NCI-H1930 (cell line): ENCODE measurements around the gene KCNAB3.

Source experiments
- DNase-seq, 2 experiments: peaks; one replicate each; lab custom pipeline; 2025; lab: John Stamatoyannopoulos, UW

The KCNAB3 gene

DNA sequence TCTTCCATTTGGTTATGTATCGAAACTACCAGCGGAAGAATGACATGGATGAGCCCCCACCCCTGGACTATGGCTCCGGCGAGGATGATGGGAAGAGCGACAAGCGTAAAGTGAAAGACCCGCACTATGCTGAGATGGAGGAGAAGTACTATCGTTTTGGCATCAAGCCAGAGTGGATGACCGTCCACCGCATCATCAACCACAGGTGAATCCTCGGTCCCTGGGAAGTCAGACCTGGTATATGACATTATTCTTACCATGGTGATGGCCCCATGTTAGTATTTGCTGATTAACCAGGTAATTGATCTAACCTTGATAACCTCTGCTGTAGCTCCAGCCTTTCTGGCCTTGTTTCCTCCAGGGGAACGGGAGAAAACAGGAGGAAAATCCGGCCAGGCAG lies 32.6 kb downstream of the KCNAB3 start:
- DNase-seq = no peak

DNA sequence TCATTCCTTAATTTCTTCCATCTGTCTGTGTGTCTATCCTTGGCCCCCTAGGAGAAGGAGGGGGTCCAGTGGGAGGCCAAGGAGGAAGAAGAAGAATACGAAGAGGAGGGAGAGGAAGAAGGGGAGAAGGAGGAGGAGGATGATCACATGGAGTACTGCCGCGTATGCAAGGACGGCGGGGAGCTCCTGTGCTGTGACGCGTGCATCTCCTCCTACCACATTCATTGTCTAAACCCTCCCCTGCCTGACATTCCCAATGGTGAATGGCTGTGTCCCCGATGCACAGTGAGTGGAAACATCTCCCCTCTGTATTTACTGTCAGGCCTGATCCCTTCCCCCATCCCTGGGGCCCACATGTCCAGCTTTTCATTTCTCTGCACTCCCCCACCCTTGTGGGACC lies 34.8 kb downstream of the KCNAB3 start:
- DNase-seq = no peak

DNA sequence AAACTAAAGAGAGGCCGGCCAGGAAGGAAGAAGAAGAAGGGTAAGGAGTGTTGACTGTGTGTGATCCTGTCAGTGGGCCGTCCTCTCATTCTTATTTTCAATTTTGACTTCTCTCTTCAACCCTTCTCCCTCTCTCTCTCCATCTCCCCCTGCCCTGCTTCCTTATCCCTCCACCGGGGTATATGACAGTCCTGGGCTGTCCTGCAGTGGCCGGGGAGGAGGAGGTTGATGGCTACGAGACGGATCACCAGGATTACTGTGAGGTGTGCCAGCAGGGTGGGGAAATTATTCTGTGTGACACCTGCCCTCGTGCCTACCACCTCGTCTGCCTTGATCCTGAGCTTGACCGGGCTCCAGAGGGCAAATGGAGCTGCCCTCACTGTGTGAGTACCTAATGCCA lies 35.4 kb downstream of the KCNAB3 start:
- DNase-seq = no peak

DNA sequence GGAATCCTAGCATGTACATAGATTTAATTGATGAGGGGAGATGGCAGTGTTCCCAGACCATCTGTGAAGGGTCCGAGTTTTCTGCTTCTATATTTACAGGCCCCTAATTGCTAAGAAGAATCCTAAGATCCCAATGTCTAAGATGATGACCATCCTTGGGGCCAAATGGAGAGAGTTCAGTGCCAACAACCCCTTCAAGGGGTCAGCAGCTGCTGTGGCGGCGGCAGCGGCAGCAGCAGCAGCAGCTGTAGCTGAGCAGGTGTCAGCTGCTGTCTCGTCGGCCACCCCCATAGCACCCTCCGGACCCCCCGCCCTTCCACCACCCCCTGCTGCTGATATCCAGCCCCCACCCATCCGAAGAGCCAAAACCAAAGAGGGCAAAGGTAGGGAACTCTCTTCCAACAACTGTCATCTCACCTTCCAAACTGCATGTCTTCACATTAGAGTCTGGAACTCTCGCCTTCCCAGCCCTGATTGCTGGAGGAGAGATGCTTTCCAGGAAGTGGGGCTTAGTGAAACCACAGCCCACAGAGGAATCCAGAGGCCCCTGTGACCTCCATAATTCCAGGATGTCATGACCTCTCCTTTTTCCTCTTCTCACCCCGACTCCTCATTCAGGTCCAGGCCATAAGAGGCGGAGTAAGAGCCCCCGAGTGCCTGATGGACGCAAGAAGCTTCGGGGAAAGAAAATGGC lies 36.3 kb downstream of the KCNAB3 start:
- no peak for DNase-seq

DNA sequence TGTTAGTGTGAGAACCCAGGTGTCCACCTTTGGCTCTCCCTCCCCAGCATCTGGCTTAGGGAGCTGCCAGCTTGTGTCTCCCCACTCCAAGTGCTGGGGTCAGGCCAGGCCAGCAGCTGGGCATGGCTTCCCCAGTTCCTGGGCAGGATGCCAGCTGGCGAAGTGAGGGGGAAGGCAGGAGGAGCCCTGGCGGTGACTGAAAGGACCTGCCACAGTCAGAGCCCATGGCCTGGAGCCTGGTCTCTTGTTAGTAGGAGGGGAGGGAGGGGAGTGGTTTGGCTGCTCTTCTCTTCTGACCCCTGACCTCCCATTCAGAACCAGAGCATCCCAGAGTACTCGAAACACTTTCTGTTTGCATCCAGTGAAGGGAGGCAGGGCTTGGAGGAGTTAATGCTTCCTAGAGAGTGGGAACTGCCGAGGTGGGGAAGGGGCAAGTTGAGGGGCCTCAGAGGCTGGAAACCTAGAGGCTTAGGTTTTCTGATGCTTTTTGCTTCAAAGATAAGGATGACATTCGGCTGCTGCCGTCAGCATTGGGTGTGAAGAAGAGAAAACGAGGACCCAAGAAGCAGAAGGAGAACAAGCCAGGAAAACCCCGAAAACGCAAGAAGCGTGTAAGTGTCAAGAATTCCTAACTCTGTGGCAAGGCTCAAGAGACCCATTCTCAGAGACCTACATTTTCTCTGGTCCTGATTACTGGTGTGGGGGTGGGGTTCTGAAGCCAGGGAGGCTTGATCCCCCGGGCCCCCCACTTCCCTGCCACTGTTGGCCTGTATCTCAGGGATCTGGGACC lies 40.3 kb downstream of the KCNAB3 start:
- DNase-seq = no peak

DNA sequence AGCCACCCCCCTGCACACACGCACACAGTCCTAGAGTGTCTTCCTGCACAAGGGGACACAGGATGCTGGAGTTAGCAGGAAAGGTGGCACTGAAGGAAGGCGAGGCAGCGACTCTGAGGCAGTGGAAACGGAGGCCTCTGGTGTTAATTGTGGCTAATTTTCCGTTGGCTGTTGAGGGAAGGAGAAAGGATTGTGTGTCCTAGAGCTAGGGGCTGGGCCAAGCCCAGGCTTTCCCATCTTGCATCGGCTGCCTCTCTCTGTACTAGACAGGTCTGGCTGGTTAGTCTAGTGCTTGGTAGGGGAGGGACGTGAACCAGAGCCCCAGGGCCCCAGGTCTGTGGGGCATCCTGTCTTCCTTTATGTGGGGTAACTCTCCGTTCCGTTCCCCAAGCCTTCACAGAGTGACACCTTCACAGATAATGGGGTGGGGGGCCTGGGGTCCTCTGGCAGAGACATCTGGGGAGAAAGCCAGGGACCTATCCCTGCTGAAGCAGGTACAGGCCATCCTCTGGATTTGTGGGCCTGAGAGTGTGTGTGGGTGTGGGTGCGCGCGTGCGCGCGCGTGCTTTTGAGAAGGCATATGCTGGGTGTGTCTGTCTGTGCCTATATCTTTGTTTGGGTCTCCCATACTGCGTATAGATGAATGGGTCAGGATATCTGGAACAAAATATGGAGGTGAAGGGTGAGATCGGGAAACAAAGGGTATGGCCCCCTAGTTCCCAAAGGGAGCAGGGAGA lies 41.3 kb downstream of the KCNAB3 start, which contains the start of gene CHD3:
CHD3 (plus strand) TSS at position 606 of the 737 bp plus-strand sequence. CDS start 212 bp downstream, outside the sequence.
- no peak for DNase-seq

DNA sequence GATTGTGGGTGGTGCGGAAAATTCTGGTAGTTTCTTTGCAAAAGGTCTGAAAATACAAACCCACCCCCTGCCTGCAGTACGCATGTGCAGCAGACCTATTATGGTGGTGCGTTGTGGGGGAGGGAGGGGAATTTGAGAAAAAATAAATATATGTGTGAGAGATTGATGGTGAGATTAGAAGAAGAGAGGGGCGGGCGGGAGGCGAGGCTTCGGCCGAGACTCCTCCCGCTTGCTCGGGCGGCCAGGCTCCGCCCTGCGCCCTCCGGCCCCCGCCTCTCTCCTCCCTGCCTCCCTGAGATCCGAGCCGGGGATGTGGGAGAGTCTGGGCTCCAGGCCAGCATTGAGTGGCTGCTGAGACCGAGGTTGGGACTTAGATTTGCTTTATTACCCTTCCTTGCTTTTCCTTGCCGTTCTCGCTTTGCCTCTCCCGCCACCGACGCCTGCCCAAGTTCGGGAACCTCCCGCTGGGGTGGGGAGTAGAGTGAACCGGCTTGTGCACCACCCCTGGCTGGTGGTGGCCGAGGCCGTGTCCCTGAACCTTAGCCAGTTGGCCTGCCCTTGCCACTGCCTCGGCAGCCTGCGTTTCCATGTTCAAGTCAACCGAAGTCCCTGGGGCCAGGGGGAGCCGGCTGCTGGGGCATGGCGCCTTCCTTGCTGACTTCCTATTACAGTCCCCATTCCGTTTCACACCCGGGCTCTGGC lies 42.0 kb downstream of the KCNAB3 start:
- peak; percentile 81 for DNase-seq

DNA sequence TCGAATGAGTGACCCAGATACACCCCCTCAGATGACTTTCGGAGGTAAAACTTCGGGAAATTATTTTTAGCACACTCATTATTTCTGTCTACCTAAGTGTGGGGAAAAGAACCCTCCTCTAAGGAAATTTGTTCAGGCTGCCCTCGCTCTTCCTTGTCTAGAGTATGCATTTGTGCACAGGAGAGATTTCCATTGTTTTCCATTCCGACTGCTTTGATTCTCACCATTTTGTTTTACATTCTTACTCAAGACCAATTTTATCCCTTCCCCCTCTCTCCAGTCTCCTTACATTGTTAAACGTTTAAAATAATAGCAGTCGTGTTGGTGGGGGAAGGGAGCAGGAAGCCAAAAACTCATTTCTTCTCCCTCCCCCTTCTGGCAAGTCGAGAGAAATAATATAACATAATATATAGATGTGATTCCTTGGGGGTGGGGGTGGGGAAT lies 42.6 kb downstream of the KCNAB3 start:
- DNase-seq = no peak

DNA sequence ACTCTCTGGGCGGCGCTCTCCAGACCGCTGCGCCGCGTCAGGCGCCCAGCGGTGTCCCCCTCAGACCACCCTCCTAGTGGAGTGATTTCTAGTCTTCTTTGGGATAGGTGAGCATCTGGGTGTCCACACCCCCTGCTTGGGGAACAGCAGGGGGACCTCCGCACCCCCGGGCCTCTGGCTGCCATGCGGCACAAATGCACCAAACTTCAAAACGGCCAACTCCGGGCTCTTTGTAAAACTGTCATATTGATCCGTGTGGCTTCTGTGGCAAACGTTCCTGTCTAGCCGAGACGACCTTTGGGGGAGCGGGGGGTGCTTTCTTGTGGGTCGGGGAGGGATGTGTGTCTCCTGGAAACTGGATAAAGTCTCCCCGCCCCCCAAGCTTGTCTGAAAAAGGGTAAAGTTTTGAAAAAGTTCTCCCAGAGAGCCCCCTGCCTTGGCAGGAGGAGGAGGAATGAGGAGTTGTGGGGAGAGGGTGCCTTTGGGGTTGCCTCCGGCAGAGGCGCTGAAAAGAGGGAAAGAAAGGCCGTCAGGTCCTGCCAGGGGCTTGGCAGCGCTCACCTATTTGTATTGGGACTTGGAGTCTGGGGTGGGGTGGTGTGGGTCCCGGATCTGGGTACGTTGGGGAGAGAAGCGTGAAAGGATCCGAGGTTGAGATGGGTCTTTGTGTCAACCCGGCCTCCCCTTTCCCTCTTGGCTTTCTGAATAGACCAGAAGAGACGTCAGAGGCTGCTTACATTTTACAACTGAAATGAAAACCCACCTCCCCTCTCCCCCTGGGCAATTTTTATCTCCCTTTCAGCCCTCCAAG lies 43.2 kb downstream of the KCNAB3 start:
- peak in 1 of 2 experiments; percentile 47 for DNase-seq

DNA sequence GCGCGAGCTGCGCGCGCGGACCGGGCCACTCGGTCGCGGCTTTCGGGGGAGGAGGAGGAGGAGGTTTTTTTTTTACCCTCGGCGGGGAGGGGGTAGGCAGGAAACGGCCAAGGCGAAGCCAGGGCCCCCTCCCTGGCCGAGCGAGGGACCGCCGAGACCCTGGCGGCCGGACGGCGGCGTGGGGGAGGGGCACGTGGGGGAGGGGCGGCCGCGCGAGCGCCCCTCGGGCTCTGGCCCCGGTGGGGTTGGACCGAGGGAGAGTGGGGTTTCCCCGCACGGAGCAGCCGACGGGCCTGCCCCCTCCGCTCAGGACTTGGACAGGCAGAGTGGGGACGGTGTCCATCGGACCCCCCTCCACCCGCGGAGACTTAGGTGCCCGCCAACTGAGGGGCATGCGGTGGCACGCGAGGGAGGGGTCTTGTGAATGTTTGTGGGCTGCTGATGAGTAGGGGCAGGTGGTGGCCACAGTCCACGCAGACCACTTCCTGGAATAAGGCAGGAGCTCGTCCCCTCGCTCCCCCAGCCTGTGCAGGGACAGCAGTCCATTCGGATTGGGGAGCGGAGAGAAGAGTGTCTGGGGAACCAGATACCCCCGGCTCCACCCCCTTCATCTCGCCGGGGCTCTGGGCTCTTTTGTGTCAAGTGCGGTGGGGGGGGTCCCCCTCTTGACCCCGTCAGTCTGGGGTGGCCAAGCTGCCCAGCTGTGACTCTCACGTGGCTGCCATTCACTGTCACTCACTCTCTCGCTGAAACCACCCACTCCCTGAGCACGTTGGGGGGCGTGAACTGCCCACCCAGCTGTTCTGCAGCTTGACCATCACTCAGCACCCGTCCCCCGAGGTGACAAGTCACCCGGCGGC lies 44.1 kb downstream of the KCNAB3 start:
- peak in 1 of 2 experiments; percentile 52 for DNase-seq

DNA sequence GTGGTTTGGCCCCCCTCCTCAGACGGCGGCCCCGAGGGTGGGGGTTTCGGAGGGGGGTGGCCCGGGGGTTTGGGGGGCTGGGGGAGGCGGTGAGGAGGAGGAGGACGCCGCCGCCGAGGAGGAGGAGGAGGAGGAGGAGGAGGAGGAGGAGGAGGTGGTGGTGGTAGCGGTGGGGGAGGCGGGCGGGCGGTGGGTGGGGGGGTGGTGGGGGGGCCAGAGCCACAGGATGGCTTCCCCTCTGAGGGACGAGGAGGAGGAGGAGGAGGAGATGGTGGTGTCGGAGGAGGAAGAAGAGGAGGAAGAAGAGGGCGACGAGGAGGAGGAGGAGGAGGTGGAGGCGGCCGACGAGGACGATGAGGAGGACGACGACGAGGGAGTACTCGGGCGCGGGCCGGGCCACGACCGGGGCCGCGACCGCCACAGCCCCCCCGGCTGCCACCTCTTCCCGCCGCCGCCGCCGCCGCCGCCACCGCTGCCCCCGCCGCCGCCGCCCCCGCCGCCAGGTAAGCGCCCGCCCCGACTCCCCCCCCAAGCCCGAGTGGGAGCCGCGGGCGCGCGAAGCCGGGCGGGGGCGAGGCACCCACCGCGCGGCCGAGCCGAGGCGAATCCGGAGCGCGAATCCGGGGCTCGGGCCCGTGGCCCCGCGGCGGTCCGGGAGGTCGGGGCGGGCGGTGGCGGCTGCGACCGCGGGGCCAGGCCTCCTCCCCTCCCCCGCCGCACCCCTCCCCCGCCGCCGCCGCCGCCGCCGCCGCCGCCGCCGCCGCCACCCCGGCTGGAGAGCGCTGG lies 44.9 kb downstream of the KCNAB3 start:
- no peak for DNase-seq

DNA sequence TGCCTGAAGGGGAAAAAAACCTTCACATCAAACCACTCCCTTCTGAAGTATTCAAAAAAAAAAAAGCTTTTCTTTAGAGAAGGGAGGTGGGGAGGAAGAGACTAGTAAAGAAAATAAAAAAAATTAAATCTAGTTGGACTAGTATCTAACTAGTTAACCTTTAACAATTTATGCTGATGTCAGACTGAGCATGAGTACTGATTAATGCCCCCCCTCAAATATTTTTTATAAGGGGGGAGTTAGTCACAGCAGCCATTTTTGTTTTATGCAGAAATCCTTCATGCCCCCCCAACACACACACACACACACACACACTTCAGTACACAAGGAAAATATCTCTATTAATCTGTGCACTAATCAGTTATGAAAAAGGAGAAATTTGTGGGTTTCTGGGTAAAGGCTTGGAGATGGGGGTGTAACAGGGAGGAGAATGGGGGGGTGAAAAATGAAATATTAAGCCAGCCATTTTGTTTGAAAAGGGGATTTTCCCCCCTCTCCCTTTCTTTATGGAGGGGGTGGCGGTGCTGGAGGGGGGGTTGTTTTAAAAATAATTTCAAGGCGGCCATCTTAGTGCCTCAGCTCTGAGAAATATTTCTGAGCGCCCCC lies 45.8 kb downstream of the KCNAB3 start:
- DNase-seq = no peak

DNA sequence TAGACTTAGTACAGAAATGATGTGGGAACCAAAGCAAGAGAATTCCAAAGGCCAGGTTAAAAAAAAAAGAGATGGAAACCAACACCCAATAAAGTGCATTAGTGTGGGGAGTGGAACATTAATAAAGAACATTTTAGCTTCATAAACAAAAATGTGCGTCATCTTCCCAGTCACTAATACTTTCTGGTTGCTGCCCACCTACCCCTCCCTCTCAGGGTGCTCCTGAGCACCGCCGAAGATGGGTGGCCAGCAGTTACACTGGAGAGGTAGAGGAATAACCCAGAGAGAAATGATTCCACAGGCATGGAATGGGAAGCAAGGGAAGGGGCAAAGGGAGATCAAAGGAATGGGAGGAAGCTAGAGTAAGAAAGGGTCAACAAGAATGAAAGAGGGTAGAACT lies 47.0 kb downstream of the KCNAB3 start:
- DNase-seq = no peak

DNA sequence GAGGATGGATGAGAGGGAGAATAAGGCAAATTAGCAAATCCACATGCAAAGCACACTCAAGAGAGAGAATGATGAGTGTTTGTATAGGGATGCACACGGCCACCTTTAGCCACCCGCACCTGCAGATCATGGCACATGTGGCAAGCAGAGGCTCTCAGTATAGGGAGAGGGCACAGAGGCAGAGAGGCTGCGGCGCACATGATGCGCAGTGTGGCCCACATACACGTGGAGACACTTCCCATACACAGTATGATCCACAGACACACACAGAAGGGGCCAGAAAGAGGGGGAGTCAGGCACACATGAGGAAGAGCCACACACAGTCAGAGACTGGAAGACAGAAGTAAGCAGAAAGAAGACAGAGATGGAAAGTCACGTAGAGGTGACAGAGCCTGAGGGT lies 47.6 kb downstream of the KCNAB3 start:
- no peak for DNase-seq

DNA sequence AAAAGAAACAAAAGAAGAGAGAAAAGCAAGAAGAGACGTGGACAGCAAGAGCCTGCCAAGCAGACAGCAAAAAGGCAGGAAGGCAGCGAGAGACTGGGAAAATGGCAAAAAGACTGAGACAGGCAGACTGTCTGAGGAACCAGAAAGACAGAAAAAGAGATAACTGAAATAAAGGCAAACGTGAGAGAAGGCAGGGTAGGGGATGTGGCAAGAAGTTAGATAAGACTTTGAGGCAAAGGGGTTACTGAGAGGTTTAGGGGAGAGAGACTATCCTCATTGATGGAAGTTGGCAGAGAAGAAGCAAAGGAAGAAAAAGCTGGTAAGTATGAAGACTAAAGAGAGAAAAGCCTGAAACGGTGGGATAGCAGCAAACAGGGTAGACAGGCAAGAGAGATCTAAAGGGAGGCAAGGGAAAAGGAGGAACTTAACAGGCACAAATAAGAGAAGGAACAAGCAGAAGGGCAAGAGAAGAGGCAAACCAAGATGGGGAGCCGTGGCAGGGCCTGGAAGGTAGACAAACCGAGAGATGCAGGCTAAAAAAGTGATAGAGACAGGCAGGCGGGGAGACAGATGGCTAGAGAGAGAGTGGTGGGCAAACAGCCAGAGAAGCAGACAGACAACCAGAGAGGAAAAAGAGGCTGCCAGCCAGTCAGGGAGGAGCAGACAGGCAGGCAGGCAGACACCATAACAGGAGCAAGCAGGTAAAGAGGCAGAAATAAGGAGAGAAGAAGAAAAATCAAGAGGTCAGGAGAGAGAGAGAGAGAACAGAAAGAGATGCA lies 48.2 kb downstream of the KCNAB3 start:
- DNase-seq = no peak

DNA sequence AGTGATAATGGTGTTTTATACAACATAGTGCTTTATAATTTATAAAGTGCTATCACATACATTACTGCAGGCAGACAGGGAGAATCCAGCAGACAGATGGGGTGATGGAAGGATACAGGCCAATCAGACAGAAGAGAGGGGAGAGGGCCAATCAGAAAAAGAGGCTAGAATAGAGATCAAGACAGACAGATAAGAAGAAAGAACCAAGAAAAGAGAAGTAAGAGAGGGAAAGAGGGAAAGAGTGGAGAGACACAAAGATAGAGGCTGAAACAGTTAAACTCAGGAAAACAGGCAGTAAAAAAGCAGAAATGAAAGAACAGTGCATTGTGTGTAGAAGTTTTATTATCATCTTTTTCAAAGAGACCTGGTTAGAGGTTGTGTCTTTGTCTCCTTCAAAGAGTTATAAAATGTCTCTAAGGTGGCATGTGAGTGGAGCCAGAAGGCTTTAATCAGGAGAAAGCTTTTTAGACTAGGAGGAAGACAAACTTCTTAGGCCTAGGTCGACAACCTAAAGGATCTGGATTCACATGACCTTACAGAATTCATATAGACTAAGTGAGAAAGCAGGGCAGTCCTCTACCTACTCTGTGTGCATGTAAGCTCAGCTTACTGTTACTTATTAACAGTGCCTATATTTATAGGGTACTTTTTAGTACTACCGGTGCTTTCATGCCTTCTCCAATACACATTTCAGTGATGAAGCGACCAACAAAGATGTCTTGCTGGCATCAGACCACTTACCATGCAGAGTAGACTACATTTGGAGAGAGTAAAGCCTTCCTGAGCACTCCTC lies 49.4 kb downstream of the KCNAB3 start:
- no peak for DNase-seq

DNA sequence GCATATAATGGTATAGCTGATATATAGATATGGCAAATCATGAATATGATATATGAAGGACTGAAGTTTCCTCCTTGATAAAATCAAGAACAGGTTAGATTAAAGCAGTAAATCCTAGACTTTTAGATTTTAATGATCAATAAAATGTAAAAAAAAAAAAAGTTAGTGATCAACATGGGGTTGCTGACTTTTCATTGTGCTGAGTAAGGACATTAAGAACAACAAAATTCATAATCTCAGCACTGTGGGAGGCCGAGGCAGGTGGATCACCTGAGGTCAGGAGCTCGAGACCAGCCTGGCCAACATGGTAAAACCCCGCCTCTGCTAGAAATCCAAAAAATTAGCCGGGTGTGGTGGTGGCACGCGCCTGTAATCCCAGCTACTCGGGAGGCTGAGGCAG lies 51.4 kb downstream of the KCNAB3 start:
- DNase-seq = no peak
